Upper lobe of right lung (tissue), 1 donor: ENCODE results near the gene CBS. TPM values are rescaled to one million over a fixed set of nuclear protein-coding genes. Genes with fewer than 3 reads are reported as not detected.
"Not testable (repeated sequence)": the region's sequence is repeated elsewhere in the genome, so short reads cannot be mapped to it uniquely, and the experiment has no call there.

Experiments used
- ATAC-seq: fragments of 200-7000 bp; cut with Tn5 transposase; one replicate; pipeline ENCODE4 v1.9.1; 2020; ENCODE audit warnings: mild to moderate bottlenecking, moderate library complexity
- DNase-seq: peaks from one replicate; pipeline ENCODE4 v3.0.0-alpha.2; 2020
- H3K27ac ChIP-seq: fragments of 200-600 bp; one replicate; pipeline ENCODE4 v1.8.0; 2022
- H3K27me3 ChIP-seq: fragments of 200-600 bp; one replicate; pipeline ENCODE4 v1.8.0; 2022; ENCODE audit warnings: mild to moderate bottlenecking
- H3K36me3 ChIP-seq: fragments of 200-600 bp; one replicate; pipeline ENCODE4 v1.8.0; 2022
- H3K4me1 ChIP-seq: fragments of 200-600 bp; one replicate; pipeline ENCODE4 v1.8.0; 2022
- H3K4me3 ChIP-seq: fragments of 200-600 bp; one replicate; pipeline ENCODE4 v1.8.0; 2022; ENCODE audit warnings: mild to moderate bottlenecking
- H3K9me3 ChIP-seq: fragments of 200-600 bp; one replicate; pipeline ENCODE4 v1.8.0; 2022
- intact Hi-C: fragments of 100-400 bp; cut with DNase I; formaldehyde crosslinking; loops from one replicate; pipeline ENCODE4 v1.11.0; 2022
- long read RNA-seq: library from polyadenylated mRNA; unstranded; transcript quantifications from one replicate; pipeline ENCODE4 v2.0.0, GENCODE V29; 2021
- total RNA-seq: library from RNA; stranded (reverse); fragmentation: NEBNext Ultra II Directional; extraction: Animal tissue kit (Norgen Biotek cat#: 25700); gene quantifications from one replicate; pipeline ENCODE4 v1.2.1, GENCODE V29; 2021
- donor health status: DM: no; HTN: yes; CAD: no; lungs with severe emphysema.

Gene CBS
- total RNA-seq: 69.0 TPM
- long read RNA-seq, transcript CBS-204 (17 exons, 2,605 nt): major isoform, 123 of 208 reads
- long read RNA-seq, partial matches to known transcripts: 29 of 208 reads
- long read RNA-seq, other reads (novel, unspliced or antisense): 46 of 208 reads

DNA sequence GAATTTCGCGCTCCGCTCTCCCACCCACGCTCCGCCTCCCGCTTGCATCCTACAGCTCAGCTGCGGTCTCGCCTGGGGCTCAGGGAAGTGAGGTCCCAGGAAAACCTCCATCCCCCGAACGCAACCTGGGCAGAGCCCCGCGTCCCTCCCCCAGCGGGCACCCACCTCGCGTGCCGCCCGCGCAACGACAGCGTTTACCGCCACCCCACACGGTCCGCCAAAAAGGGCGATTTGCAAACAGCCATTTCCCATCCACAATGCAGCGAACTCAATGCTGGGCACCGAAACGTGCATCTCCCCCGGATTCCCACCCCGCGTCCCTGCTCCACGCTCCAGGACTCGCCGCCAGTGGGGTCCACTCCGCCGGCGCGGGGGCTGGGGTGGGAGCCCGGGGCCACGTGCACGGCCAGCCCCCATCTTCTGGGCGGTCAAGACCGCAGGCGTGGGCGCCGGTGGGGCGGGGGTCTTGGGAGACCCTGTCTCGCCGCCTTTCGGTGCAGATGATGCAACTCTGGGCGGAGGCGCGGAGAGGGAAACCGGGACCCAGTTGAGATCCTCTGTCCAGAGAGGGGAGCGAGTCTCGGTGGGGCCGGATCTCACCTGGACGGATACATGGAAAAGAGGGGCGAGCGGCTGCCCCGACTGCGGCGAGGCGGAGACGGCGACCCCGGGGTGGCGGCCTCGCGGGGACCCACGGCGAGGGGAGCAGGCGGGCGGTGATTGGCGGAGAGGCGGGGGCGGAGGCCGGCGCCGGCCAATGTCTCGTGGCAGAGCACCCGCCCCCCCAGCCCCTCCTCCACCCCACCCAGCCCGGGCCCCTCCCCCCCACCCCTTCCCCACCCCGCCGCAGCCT lies at the start of gene CBS:
CBS (minus strand) TSS at position 666 of the 853 bp plus-strand sequence. CDS start 3,642 bp downstream, outside the sequence.
- peak; percentile 70 for ATAC-seq
- intact Hi-C loops: not testable (repeated sequence)

DNA sequence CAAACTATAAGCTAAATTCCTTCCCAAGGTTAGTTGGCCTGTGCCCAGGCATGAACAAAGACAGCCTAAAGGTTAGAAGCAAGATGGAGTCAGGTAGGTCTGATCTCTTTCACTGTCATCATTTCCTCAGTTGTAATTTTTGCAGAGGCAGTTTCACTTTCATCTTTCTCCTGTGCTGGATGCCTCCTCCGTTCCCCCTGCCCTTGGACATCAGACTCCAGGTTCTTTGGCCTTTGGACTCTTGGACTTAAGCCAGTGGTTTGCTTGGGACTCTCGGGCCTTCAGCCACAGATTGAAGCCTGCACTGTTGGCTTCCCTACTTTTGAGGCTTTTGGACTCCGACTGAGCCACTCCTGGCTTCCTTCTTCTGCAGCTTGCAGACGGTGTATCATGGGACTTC lies 40.3 kb upstream of the CBS start:
- H3K27ac ChIP-seq, H3K4me3 ChIP-seq, H3K4me1 ChIP-seq, H3K36me3 ChIP-seq, DNase-seq, ATAC-seq, H3K9me3 ChIP-seq, intact Hi-C loops, H3K27me3 ChIP-seq: not testable (repeated sequence)

More for the DNA sequence above, at the start of gene CBS:
- H3K36me3 ChIP-seq, H3K9me3 ChIP-seq, H3K4me3 ChIP-seq, H3K4me1 ChIP-seq, DNase-seq, H3K27ac ChIP-seq, H3K27me3 ChIP-seq: not testable (repeated sequence)

DNA sequence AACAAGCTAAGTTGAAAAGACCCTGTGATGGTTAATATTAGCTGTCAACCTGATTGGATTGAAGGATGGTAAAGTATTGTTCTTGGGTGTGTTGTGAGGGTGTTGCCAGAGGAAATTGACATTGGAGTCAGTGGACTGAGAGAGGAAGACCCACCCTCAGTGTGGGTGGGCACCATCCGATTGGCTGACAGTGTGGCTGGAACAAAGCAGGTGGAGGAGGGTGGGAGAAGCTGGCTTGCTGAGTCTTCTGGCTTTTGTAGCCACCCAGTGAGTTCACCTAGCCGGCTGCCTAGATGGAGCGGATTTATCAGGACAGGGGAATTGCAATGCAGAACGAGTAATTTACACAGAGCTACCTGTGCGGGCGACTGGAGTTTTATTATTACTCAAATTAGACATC lies 38.8 kb upstream of the CBS start:
- H3K27ac ChIP-seq, ATAC-seq, intact Hi-C loops, H3K27me3 ChIP-seq, H3K36me3 ChIP-seq, H3K4me3 ChIP-seq, DNase-seq, H3K9me3 ChIP-seq, H3K4me1 ChIP-seq: not testable (repeated sequence)

DNA sequence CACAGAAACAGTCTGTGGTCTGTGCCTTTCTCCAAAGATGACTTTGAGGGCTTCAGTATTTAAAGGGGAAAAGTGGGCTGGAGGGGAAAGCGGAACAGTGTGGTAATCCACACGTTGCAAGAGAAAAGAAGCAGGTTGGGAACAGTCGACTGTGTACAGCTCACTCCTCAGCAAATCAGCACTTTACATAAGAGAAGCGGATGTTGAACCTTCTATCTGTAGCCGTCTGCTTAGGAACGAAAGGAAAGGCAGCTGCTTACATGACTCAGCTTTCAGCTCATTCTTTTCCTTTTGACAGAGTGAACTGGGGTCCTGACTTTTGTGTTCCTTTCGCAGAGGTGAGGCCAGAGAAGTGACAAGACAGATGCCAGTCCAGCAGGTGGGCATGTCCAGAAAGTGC lies 33.4 kb upstream of the CBS start:
- intact Hi-C loops: not testable (repeated sequence)
- peak; percentile 5 for ATAC-seq

DNA sequence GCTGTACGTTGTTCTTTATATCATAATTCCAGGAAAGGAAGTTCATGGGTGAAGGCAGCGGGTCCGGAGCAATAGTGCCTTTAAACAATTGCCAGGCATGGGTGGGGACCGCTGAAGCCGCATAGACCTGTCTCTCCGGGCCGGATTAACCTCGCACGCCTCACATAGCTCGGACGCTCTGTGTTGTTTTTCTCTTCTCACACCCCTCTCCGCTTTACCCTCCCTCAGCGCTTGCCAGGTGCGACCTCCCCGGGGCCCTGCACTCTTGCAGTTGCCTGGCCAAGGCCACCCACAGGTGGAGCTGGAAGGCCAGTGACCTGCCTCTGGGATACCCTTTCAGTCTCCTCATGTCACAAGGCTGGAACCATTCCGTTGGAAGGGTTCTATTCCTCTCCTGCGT lies 32.5 kb upstream of the CBS start:
- ATAC-seq, H3K27ac ChIP-seq, H3K36me3 ChIP-seq, H3K4me1 ChIP-seq, H3K4me3 ChIP-seq, intact Hi-C loops, H3K27me3 ChIP-seq, DNase-seq, H3K9me3 ChIP-seq: not testable (repeated sequence)

More for the DNA sequence above, 33.4 kb upstream of the CBS start:
- not testable (repeated sequence) for H3K4me1 ChIP-seq, H3K9me3 ChIP-seq, H3K36me3 ChIP-seq, H3K27ac ChIP-seq, DNase-seq, H3K27me3 ChIP-seq, H3K4me3 ChIP-seq

DNA sequence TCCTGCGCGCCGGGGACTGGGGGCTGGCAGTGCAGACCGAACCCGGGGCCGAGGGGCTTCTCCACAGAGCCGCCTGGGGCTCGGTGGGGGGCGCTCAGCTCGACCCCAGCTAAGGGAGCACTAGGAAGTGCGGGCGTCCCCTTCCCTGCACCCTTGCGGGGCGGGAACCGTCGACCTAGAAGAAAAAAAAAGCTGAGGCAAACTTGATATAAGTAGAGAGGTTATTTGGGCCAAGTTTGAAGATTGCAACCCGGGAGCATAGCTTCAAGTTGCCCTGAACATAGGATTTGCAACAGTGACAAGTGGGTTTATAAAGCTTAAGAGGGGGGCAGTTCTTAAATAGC lies 32.1 kb upstream of the CBS start:
- H3K36me3 ChIP-seq, intact Hi-C loops, ATAC-seq, DNase-seq, H3K9me3 ChIP-seq, H3K27me3 ChIP-seq, H3K27ac ChIP-seq, H3K4me3 ChIP-seq, H3K4me1 ChIP-seq: not testable (repeated sequence)

DNA sequence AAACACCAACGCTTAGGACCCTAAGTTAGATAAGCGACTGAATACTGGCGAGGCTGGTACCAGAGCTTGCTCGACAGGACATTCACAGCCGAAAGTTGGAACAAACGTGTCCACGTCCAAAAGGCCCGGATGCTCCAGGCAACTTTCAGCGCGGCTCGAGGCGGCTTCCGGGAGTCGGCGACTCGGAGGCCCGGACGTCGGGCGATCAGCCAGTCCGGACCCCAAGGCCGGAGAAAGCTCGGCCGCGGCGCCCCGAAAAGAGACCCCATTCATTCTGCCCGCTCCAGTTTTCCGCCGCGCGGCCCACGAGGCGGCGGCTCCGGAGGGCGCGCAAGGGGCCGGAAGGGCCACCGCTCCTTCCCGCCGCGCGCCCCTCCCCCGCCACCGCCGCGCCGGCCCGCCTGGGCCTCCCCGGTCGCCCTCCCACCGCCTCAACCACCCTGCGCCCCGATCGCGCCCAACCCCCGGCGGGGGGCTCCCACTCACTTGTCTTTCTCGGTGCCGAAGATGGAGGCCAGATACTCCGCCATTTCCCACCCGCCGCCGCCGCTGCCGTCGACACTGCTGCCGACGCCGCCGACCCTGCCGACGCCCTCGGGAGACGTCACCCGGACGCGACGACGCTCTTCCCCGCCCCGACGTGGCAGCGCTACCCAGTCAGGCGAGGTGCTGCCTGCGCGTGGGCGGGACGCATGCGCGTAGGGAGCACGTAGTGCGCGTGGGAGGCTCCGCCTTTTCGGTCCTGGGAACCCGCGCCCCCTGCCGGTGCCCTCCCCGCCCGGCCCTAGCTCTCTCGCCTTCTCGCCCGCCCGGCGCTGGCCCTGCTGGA lies 31.5 kb upstream of the CBS start, which contains the start of gene U2AF1:
U2AF1 (minus strand) TSS at position 606 of the 829 bp plus-strand sequence; CDS start at position 530, 76 bp downstream.
- H3K4me3 ChIP-seq: peak within 1 kb of the TSS; percentile 62

DNA sequence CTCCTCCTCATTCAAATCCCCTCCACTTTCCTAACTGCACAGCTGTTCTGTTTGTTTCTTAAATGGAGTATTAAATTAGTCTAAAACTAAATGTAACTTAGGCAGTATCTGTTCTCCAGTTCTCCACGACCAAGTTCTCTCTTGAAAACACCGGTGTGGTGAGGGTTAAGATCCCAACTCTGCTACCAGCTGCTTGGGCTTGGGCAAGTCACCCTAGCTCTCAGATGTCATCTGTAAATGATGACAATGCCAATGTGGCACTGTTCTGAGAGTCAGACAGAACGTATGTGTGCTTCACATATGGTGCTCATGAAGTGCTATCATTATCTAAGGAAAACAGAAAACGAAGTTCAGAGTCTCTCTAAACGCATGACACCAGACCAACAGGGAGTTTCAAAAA lies 29.0 kb upstream of the CBS start:
- H3K36me3 ChIP-seq, H3K27ac ChIP-seq, H3K27me3 ChIP-seq, DNase-seq, H3K4me1 ChIP-seq, intact Hi-C loops, H3K9me3 ChIP-seq, H3K4me3 ChIP-seq, ATAC-seq: not testable (repeated sequence)

More for the DNA sequence above, 31.5 kb upstream of the CBS start, which contains the start of gene U2AF1:
- H3K9me3 ChIP-seq, H3K4me1 ChIP-seq, H3K27me3 ChIP-seq, H3K36me3 ChIP-seq, intact Hi-C loops: not testable (repeated sequence)
- H3K27ac ChIP-seq: peak within 1 kb of the TSS; percentile 82
- ATAC-seq: peak; percentile 99
- peak; percentile 91 for DNase-seq

DNA sequence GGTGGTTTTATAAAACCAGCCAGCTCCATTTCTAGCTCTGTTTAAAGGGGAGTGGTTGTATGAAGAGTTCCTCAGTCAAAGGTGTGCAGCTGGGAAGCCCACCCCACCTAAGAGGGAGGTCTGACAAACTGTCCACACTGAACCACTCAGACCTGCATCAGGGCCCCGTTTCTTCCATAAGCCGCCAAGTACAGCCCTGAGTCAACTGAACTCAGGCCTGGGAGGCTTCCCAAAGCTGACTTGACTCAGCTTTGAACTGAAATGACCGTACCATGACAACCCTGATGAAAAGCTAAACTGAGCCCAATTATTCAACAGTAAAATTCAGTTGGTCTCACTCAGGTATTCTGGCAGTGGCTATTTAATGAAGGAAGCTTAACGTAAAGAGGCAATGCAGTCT lies 26.6 kb upstream of the CBS start:
- H3K27ac ChIP-seq, DNase-seq, H3K27me3 ChIP-seq, intact Hi-C loops, ATAC-seq, H3K9me3 ChIP-seq, H3K4me1 ChIP-seq, H3K36me3 ChIP-seq, H3K4me3 ChIP-seq: not testable (repeated sequence)

DNA sequence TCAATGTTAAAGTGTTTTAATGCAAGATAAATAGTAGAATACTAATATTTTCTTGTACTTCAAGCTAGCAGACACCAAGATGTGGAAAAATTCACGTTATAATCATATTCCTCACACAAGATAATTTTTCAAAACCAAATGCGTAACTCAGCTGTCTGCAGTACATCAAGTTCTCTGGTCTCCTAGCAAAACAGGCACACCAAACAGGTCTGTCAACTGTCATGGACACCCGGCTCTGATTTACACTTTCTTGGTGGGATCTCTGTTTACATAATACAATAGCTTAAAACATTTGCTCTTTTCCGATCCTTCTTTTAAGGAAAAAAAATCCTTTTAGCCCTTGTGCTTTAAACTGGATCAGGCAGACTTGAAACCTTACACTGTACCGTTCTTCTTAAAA lies 26.0 kb upstream of the CBS start:
- H3K27ac ChIP-seq, DNase-seq, H3K4me1 ChIP-seq, ATAC-seq, intact Hi-C loops, H3K9me3 ChIP-seq, H3K36me3 ChIP-seq, H3K27me3 ChIP-seq, H3K4me3 ChIP-seq: not testable (repeated sequence)

DNA sequence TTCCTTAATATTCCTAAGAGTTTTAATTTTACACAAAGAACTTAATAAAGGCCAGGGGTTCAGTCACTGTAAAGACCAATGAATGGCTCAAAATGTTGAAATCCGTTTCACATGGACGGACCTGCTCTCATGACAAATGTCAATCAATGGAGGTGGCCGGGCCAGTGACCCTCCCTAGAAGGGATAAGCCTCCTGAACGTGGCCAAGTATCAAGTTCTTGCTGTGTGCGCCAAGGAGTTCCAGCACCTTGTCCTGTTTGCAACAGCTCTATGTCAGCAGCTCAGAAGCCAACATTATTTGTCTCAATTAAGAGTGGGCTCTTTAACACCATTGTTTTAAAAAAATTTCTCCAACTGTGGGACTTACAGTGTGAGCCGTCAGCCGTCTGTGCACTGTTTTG lies 25.4 kb upstream of the CBS start:
- H3K9me3 ChIP-seq, H3K4me3 ChIP-seq, ATAC-seq, H3K27me3 ChIP-seq, intact Hi-C loops, H3K4me1 ChIP-seq, H3K36me3 ChIP-seq, DNase-seq, H3K27ac ChIP-seq: not testable (repeated sequence)

DNA sequence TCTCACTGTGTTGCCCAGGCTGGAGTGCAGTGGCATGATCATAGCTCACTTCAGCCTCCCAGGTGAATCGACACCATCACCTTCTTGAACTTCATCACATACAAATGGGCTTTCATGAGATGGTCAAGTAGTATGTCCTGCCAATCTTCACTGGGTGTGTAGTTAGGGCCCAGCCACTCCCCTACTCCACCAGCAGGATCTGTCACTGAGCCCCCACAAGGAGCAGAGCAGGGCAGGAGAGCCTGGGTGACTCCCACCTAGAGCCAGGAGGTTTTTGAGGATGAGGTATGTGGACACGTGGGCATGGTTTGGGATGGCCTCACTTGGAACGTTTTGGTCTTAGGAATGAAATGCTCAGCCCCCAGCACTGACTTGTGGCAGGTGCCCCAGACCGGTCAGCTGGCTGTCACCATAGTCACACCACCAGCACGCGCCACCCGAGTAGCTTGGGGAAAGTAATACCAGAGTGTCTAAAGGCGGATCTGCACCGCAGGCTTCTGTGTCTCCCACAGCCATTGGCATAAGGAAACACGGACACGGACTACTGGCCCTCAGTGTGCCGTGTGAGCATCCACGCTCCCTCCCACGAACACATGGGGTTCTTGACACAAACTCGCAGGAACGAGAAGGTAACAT lies 16.5 kb upstream of the CBS start:
- not testable (repeated sequence) for ATAC-seq

DNA sequence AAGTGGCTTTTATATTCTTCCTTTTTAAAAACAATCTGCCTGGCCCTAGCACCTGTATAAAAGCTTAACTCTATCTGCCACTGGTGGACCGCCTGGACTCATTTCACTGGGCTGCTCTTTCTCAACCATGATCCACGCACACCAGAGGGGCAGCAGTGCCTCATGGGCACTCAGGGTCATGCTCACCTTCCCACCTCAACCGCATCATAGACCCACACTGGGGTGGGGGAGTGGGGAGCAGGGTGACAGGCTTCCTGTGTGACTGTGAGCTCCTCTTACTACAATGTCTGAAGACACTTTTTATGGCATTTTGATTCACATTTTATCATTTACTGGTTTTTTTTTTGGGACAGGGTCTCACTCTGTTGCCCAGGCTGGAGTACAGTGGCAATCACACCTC lies 15.3 kb upstream of the CBS start:
- H3K36me3 ChIP-seq, ATAC-seq, intact Hi-C loops: not testable (repeated sequence)

More for the DNA sequence above, 16.5 kb upstream of the CBS start:
- intact Hi-C loops, H3K27ac ChIP-seq, DNase-seq, H3K9me3 ChIP-seq, H3K27me3 ChIP-seq, H3K36me3 ChIP-seq, H3K4me1 ChIP-seq, H3K4me3 ChIP-seq: not testable (repeated sequence)

More for the DNA sequence above, 15.3 kb upstream of the CBS start:
- not testable (repeated sequence) for H3K9me3 ChIP-seq, H3K4me1 ChIP-seq, H3K27me3 ChIP-seq, DNase-seq, H3K27ac ChIP-seq, H3K4me3 ChIP-seq
